Choroid plexus epithelial cell (primary cell): Measurements from ENCODE around the gene WDR35.

Source experiments
- DNase-seq: peaks from one replicate; pipeline ENCODE4 v3.0.0-alpha.2; 2010; ENCODE audit warnings: low read depth
- H3K4me3 ChIP-seq: 2 replicates; pipeline ENCODE4 v1.5.1; 2011; ENCODE audit warnings: low read depth, mild to moderate bottlenecking, control low read depth, low read length, moderate library complexity
- CTCF ChIP-seq: conservative IDR thresholded peaks from 2 replicates; pipeline ENCODE4 v1.5.1; 2011; ENCODE audit warnings: low read depth, mild to moderate bottlenecking, control low read depth, inconsistent platforms, low read length, moderate library complexity

WDR35 gene

DNA sequence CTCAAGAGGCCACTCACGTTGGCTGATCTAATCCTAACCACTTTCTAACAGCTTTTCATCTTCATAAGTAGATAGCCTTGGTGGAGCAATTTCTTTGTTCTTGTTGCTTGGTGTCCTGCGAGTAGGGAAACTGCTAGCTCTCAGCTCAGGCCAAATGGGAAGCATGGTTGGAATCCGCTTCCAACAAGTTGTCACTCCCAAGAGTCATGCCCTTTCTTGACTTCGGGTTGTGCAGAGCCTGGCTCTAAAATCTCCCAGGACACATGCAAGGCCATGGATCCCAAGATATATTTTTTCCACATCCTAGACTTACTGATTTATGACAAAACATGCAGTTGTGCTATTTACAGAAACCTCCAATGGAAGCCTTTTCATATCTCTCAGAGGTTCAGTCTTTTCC is 29.8 kb upstream of the WDR35 start:
- no peak overlapping the region for H3K4me3 ChIP-seq
- no peak for DNase-seq
- no peak for TF ChIP-seq CTCF

DNA sequence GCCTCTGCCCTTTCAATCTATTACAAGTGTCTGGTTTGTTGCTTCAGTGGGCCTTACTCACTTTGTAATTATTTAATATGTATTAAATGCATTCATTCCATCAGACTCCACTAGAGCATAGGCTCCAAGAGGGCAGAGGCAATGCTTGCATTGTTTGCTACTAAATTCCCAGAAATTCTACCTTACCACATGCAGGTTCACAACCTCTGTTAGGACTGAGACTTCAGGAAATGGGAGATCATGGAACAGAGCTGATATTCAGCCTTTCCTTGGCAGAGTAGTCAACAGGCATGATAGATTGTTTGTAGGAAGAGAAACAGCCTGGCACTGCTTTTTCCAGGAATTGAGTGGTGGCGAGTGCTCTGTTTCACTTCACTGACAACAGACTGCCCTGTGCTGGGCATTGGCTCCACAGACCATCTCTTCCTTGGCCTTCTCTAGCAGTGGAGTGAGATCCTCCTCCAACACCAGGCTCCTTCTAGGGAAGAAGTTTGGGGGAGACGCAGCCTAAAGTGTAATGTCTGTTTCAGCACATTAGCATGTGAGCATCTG is 28.8 kb upstream of the WDR35 start:
- TF ChIP-seq CTCF, result no peak
- no peak for DNase-seq
- H3K4me3 ChIP-seq, result no peak overlapping the region

DNA sequence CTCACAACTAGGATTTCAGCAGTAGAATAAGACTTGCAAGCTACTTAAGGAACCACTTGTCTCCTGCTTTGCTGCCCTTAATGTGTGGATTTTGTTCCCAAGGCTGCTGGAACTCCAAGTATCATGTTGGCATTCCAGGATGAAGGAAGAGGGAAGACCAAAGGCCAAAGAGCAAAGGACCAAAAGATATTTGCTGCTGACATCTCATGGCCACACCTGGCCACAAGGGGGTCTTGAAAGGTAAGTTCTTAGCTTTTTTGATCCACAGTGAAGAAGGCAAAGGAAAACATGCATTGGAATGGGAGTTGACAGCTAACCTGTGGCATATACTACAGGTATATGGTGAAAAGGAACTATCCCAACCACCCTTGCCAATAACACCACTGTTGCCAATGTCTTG is 26.4 kb upstream of the WDR35 start:
- no peak for TF ChIP-seq CTCF
- DNase-seq, result no peak
- no peak overlapping the region for H3K4me3 ChIP-seq

DNA sequence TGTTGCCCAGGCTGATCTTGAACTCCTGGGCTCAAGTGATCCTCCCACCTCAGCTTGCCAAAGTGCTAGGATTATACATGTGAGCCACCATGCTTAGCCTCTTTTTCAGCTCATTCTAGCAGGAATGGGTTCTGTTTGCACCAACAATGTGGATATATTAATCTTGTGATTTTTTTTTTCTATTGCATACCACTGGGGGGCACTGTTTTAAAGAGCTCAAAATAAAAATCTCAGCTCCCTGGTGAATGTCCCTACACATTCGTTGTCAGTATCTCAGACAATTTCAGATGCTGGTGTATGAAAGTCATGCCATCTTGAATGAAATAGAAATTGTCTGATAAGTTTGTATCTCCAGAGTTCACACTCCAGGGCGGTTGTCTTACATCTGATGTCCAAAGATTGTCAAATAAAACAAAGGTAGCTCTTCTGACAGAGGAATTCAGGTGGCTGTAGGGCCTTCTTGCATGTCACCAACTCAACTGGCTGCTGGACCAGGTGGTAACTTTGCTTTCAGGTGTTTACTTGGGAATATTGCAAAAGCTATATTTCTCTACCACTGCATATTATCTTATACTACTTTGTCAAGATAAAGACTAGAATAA is 25.7 kb upstream of the WDR35 start:
- peak; percentile 80 for DNase-seq
- TF ChIP-seq CTCF, result peak; percentile 60
- no peak overlapping the region for H3K4me3 ChIP-seq

- no peak for TF ChIP-seq CTCF
- H3K4me3 ChIP-seq, result peak overlapping the region; percentile 63
- peak; percentile 46 for DNase-seq
Measured at GRCh38 chr2:20013126-20013849, 23.4 kb upstream of the WDR35 start.

- peak within 1 kb of the TSS; percentile 63 for H3K4me3 ChIP-seq
- no peak for TF ChIP-seq CTCF
- peak; percentile 62 for DNase-seq
Measured at GRCh38 chr2:20012282-20013125, 22.6 kb upstream of the WDR35 start, which contains the start of gene MATN3. TSS of gene MATN3 (minus strand) at chr2:20012668. CDS start at chr2:20012631, 37 bp downstream.
